Stimulated activated CD4-positive, alpha-beta T cell treated with anti-CD3 and anti-CD28 coated beads, Interleukin-4, amount 100 ng/mL, for 1 hour (primary cell): ENCODE measurements around the gene AREL1.
"Not testable (repeated sequence)": the region's sequence is repeated elsewhere in the genome, so short reads cannot be mapped to it uniquely, and the experiment has no call there.

Experiments used
- DNase-seq: peaks from one replicate; pipeline ENCODE4 v3.0.0-alpha.2; 2020

AREL1 gene, protein sequence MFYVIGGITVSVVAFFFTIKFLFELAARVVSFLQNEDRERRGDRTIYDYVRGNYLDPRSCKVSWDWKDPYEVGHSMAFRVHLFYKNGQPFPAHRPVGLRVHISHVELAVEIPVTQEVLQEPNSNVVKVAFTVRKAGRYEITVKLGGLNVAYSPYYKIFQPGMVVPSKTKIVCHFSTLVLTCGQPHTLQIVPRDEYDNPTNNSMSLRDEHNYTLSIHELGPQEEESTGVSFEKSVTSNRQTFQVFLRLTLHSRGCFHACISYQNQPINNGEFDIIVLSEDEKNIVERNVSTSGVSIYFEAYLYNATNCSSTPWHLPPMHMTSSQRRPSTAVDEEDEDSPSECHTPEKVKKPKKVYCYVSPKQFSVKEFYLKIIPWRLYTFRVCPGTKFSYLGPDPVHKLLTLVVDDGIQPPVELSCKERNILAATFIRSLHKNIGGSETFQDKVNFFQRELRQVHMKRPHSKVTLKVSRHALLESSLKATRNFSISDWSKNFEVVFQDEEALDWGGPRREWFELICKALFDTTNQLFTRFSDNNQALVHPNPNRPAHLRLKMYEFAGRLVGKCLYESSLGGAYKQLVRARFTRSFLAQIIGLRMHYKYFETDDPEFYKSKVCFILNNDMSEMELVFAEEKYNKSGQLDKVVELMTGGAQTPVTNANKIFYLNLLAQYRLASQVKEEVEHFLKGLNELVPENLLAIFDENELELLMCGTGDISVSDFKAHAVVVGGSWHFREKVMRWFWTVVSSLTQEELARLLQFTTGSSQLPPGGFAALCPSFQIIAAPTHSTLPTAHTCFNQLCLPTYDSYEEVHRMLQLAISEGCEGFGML

GRCh38 chr14:74712499-74713394 is at the start of gene AREL1, which contains the start of gene FCF1:
TSS of gene AREL1 (minus strand) at chr14:74713080. CDS start at chr14:74685615, 27,465 bp downstream.
TSS of gene FCF1 (plus strand) at chr14:74713144. CDS start at chr14:74713198, 54 bp downstream.
- DNase-seq, result peak; percentile 66

- not testable (repeated sequence) for DNase-seq
These were observed 45.6 kb upstream of the AREL1 start for GRCh38 chr14:74758505-74758904.

DNA sequence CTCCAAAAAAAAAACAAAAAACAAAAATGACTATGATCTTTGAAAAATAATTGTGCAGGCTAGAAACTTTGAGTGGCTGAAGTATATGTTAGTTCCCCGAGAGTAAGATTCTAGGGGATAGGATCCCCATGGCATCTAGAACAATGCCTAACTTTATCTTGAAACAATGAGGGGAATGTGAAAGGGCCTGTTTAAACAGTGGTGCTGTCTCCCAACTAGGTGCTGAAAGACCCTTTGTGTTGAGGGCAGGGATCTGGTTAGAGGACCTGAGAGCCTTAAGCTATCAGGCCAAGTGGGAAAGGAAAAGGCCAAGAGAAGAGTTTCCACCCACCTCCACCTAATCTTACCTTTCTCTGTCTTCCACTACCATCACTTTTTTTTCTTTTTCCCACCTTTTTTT is 43.4 kb upstream of the AREL1 start:
- DNase-seq, result no peak

DNA sequence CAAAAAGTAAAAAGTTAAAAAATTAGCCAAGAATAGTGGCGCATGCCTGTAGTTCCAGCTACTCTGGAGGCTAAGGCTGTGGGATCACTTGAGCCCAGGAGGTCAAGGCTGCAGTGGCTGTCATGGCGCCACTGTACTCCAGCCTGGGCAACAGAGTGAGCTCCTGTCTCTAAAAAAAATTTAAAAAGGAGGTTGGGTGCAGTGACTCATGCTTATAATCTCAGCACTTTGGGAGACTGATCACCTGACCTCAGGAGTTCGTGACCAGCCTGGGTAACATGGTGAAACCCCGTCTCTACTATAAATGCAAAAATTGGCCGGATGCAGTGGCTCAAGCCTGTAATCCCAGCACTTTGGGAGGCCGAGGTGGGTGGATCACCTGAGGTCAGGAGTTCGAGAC is 42.0 kb upstream of the AREL1 start:
- no peak for DNase-seq

DNA sequence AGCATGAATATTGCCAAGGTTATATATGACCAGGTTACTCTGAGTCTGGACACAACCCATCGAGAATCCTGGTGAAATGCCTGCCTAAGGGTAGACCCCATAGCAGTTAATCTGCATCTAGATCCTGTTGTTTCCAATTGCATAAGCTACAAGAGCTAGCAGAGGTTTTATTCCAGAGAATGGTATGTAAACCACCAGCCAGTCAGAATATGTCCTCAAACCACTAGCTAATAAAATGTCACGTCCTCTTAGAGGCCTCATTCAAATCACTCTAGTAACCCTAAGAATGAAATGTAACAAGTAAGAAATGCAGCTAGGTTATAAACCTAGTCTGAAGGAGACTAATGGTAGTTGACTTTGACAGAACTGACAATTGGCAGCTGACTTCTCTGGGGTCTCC is 41.3 kb upstream of the AREL1 start:
- DNase-seq, result no peak

DNA sequence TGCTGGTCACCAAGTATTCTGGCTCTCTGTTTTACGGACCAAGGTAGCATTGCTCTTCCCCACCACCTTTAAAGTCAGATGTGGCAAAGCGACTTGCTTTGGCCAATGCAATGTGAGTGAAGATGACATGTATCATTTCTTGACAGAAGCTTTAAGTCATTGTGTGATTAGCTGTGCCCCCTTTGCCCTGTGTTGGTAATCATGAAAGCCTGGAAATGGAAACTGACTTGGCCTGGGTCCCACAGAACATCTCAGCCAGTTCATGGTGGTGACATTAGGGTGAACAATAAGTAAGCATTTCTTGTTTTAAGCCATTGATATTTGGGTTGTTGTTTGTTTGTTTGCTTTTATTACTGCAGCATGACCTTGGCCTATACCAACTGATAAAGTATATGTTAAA is 34.4 kb upstream of the AREL1 start:
- DNase-seq, result no peak

DNA sequence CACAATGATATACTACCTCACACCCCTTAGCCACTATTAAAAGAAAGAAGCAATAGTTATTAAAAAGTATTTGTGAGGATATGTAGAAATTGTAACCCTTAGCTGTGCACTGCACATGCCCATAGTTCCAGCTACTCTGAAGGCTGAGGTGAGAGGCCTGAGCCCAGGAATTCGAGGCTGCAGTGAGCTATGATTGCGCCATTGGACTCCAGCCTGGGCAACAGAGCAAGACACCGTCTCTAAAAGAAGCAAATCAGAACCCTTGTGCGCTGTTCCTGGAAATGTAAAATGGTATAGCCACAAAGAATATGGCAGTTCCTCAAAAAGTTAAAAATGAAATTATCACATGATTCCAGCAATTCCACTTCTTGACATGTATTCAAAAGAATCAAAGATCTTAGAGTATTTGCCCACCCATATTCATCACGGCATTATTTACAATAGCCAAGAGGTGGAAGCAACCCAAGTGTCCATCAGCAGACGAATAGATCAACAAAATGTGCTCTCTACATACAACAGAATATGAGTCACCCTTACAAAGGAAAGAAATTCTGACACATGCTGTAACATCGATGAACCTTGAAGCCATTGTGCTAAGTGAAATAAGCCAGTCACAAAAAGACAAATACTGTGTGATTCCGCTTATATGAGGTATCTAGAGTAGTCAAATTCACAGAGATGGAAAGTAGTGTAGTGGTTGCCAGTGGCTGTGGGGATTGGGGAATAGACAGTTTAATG is 26.6 kb upstream of the AREL1 start:
- no peak for DNase-seq

GRCh38 chr14:74737753-74738325 is 25.0 kb upstream of the AREL1 start:
- DNase-seq, result no peak

DNA sequence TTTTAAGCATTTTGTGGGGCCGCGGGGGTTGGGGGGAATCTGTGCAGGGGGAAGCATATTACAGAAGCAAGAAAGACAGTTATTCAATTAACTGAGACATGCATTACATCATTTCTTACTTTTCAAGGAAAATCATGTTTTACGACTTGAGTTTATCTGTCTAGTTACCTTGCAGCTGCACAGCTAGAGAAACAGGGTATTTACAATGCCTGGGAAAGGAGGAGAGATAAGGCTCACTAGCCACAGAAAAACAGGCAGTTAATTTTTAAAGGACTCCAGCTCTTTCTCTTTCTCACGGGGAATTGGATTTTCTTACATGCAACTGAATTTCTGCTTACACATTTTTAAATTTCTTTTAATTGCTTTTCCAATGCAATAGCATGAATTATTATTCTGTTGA is 22.2 kb upstream of the AREL1 start:
- no peak for DNase-seq

GRCh38 chr14:74733221-74733620 is 20.3 kb upstream of the AREL1 start:
- DNase-seq, result no peak

- no peak for DNase-seq
These were observed 19.5 kb upstream of the AREL1 start for GRCh38 chr14:74732387-74732786.

- no peak for DNase-seq
These were observed 10.3 kb upstream of the AREL1 start for GRCh38 chr14:74723134-74723533.

GRCh38 chr14:74720526-74720925 is 7.6 kb upstream of the AREL1 start:
- no peak for DNase-seq

GRCh38 chr14:74713395-74713735 is 485 bp upstream of the AREL1 start:
- no peak for DNase-seq

DNA sequence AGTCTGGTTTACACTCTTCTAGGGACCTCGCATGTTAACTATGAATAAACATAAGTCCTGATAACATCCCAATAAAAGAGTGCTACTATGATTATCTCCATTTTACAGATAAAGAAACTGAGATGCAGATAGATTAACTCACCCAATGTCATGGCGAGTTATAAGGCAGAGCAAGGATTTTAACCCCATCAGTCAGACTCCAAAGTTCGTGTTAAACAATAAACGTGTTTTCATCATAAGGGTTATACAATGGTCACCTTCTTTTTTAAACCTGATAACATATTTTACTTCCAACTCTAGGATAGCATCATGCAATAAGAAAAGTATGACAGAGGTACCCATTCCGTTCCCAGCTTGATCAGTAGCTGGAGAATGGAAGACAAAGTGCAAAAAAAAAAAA is 1.2 kb downstream of the AREL1 start:
- DNase-seq, result no peak

- DNase-seq, result no peak
These were observed 2.4 kb downstream of the AREL1 start for GRCh38 chr14:74710480-74710879.

DNA sequence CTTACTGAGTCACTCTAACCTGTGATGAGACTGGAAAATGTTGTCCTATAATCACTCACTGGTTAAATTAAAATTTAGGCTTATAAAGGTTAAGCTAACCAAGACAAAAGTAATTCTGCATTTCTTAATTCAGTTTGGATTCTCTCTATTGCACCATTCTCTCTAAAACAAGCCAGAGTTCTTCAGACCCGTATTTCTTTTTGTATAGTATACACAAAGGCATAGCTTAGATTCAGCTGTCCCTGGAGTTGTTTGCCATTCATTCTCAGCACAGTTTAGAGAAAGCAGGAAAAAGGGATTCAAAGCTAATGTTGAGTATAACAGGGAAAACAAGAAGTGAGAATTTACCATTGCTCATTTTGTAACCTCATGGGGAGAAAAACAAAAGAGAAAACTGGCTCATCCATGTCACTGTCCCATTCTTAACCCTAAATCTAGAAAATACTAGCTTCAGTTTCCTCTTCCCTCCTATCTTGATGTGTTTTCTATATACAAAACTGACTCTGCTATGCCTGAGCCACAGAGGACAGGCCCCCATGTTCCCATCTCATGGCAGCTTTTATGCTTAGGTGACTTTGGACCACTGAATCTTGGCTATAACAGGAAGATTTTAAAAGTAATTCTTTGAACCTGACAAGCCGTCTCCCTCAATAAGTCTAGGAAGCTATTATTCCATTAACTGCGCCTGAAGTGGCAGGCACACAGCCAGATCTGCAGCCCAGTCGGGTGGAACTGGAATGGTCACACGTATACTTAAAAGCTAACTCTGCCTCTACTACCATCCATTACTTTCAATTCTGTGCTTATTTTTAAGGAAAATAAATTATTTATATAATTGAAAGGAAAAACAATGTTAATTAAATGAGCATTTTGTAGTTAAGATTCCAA is 7.0 kb downstream of the AREL1 start:
- DNase-seq, result no peak

- no peak for DNase-seq
These were observed 8.2 kb downstream of the AREL1 start for GRCh38 chr14:74704656-74705055.

DNA sequence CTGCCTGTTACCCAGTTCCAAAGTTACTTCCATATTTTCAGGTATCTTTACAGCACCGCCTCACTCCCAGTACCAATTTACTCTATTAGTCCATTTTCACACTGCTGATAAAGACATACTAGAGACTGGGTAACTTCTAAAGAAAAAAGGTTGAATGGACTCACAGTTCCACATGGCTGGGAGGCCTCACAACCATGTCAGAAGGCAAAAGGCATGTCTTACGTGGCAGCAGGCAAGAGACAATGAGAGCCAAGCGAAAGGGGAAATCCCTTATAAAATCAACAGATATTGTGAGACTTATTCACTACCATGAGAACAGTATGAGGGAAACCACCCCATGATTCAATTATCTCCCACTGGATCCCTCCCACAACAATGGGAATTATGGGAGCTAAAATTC is 9.8 kb downstream of the AREL1 start:
- no peak for DNase-seq

- no peak for DNase-seq
These were observed 10.6 kb downstream of the AREL1 start for GRCh38 chr14:74702293-74702692.

DNA sequence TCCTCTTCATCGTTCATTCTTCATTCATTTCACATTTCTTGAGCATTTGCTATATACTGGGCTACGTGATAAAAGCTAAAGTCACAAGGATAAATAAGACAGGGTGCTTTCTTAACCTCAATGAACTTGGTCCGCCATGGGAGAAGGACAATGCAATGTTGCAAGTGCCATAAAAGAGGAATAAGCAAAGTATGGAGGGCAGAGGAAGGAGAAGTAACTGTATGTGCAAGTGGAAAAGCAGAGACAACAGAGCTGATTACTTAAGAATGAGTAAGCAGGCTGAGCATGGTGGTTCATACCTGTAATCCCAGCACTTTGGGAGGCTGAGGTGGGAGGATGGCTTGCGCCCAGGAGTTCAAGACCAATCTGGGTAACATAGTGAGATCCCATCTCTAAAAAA is 14.4 kb downstream of the AREL1 start:
- DNase-seq, result no peak
